Mesendoderm (in vitro differentiated cells): ENCODE data around the gene PRR5L.

Experiments used
- DNase-seq: peaks from one replicate; pipeline ENCODE4 v3.0.0; 2013
- H2AK5ac ChIP-seq: 2 replicates; pipeline ENCODE4 v1.6.1; 2013; ENCODE audit warnings: low read length, inconsistent platforms
- H2BK120ac ChIP-seq: 2 replicates; pipeline ENCODE4 v1.6.1; 2013; ENCODE audit warnings: low read depth, mild to moderate bottlenecking, low read length, moderate library complexity, mixed read lengths
- H2BK15ac ChIP-seq: replicated peaks from 2 replicates; pipeline ENCODE4 v1.6.1; 2013; ENCODE audit warnings: low read depth, mild to moderate bottlenecking, moderate library complexity
- H2BK5ac ChIP-seq: 2 replicates; pipeline ENCODE4 v1.6.1; 2013; ENCODE audit warnings: low read length, inconsistent platforms
- H3K18ac ChIP-seq: 2 replicates; pipeline ENCODE4 v1.6.1; 2013; ENCODE audit warnings: mild to moderate bottlenecking, low read length, mixed read lengths
- H3K23ac ChIP-seq: one replicate; pipeline ENCODE4 v1.6.1; 2013; ENCODE audit warnings: low read length
- H3K27ac ChIP-seq: 2 replicates; pipeline ENCODE4 v1.5.1; 2013; ENCODE audit warnings: low read depth, mild to moderate bottlenecking, inconsistent platforms, low read length, moderate library complexity
- H3K27me3 ChIP-seq: 2 replicates; pipeline ENCODE4 v1.6.1; 2013; ENCODE audit warnings: low read length, control low read depth, mild to moderate bottlenecking, inconsistent platforms; ENCODE audit not compliant: insufficient read depth, poor library complexity
- H3K36me3 ChIP-seq: 2 replicates; pipeline ENCODE4 v1.6.1; 2013; ENCODE audit warnings: low read length, inconsistent platforms; ENCODE audit not compliant: control insufficient read depth, insufficient read depth
- H3K4ac ChIP-seq: one replicate; pipeline ENCODE4 v1.6.1; 2013; ENCODE audit warnings: low read depth, mild to moderate bottlenecking, low read length, moderate library complexity
- H3K4me1 ChIP-seq: 2 replicates; pipeline ENCODE4 v1.6.1; 2013; ENCODE audit warnings: low read depth, low read length, inconsistent platforms; ENCODE audit not compliant: control insufficient read depth
- H3K4me2 ChIP-seq: 2 replicates; pipeline ENCODE4 v1.6.1; 2013; ENCODE audit warnings: low read length
- H3K4me3 ChIP-seq: 2 replicates; pipeline ENCODE4 v1.5.1; 2013; ENCODE audit warnings: mild to moderate bottlenecking, low read length
- H3K56ac ChIP-seq: one replicate; pipeline ENCODE4 v1.6.1; 2013; ENCODE audit warnings: low read length
- H3K79me1 ChIP-seq: 2 replicates; pipeline ENCODE4 v1.6.1; 2013; ENCODE audit warnings: low read length, inconsistent platforms
- H3K79me2 ChIP-seq: 2 replicates; pipeline ENCODE4 v1.6.1; 2013; ENCODE audit warnings: mild to moderate bottlenecking, low read length; ENCODE audit not compliant: control insufficient read depth, insufficient read depth
- H3K9ac ChIP-seq: 2 replicates; pipeline ENCODE4 v1.6.1; 2013; ENCODE audit warnings: low read length, inconsistent platforms
- H4K5ac ChIP-seq: one replicate; pipeline ENCODE4 v1.6.1; 2013; ENCODE audit warnings: low read length
- H4K8ac ChIP-seq: one replicate; pipeline ENCODE4 v1.6.1; 2013; ENCODE audit warnings: low read depth, mild to moderate bottlenecking, control low read depth, low read length, moderate library complexity
- WGBS: extraction: QIAGEN DNeasy Blood & Tissue Kit; methylation state at CpG from one replicate; pipeline ENCODE4 v1.1.7; 2013; ENCODE audit warnings: low lambda C conversion rate, missing lambda C conversion rate; ENCODE audit not compliant: insufficient coverage; ENCODE audit errors: extremely low coverage; 5-methylcytosine and 5-hydroxymethylcytosine counted together

PRR5L gene

GRCh38 chr11:36264973-36265344 is 31.1 kb upstream of the PRR5L start:
- no peaks in the 10 kb centered on the region for H3K36me3 ChIP-seq
- H2BK15ac ChIP-seq, result no peak overlapping the region
- DNase-seq, result no peak
- no peaks in the 10 kb centered on the region for H3K79me1 ChIP-seq
- H3K4me3 ChIP-seq, result no peak overlapping the region
- no peak overlapping the region for H4K8ac ChIP-seq
- H2BK120ac ChIP-seq, result no peak overlapping the region
- no peak overlapping the region for H2BK5ac ChIP-seq
- no CpG with 5 or more reads among the region's 5 CpGs for WGBS
- no peak overlapping the region for H3K4me2 ChIP-seq
- H3K9ac ChIP-seq, result no peak overlapping the region
- H3K27ac ChIP-seq, result no peak overlapping the region
- no peak overlapping the region for H3K23ac ChIP-seq
- no peaks in the 10 kb centered on the region for H3K27me3 ChIP-seq
- no peak overlapping the region for H3K18ac ChIP-seq
- H2AK5ac ChIP-seq, result no peak overlapping the region
- no peaks in the 10 kb centered on the region for H3K4me1 ChIP-seq
- H3K4ac ChIP-seq, result no peak overlapping the region
- no peak overlapping the region for H4K5ac ChIP-seq
- no peaks in the 10 kb centered on the region for H3K79me2 ChIP-seq
- no peak overlapping the region for H3K56ac ChIP-seq

- H3K23ac ChIP-seq, result no peak overlapping the region
- H3K79me1 ChIP-seq, result no peaks in the 10 kb centered on the region
- no peak overlapping the region for H3K27ac ChIP-seq
- no peak overlapping the region for H3K9ac ChIP-seq
- DNase-seq, result peak; percentile 72
- H3K4me3 ChIP-seq, result no peak overlapping the region
- H3K36me3 ChIP-seq, result no peaks in the 10 kb centered on the region
- H4K8ac ChIP-seq, result no peak overlapping the region
- no peaks in the 10 kb centered on the region for H3K27me3 ChIP-seq
- no peak overlapping the region for H3K56ac ChIP-seq
- H2BK120ac ChIP-seq, result no peak overlapping the region
- H2BK5ac ChIP-seq, result no peak overlapping the region
- H3K4me1 ChIP-seq, result no peaks in the 10 kb centered on the region
- WGBS, result no CpG with 5 or more reads among the region's 13 CpGs
- H3K4me2 ChIP-seq, result no peak overlapping the region
- peak overlapping the region; percentile 60 for H3K4ac ChIP-seq
- H2BK15ac ChIP-seq, result no peak overlapping the region
- no peaks in the 10 kb centered on the region for H3K79me2 ChIP-seq
- H2AK5ac ChIP-seq, result no peak overlapping the region
- H4K5ac ChIP-seq, result no peak overlapping the region
- peak overlapping the region; percentile 22 for H3K18ac ChIP-seq
These were observed 30.1 kb upstream of the PRR5L start for GRCh38 chr11:36265793-36266628.

GRCh38 chr11:36266767-36267166 is 29.3 kb upstream of the PRR5L start:
- no peak overlapping the region for H3K4ac ChIP-seq
- H3K27ac ChIP-seq, result no peak overlapping the region
- no CpG with 5 or more reads among the region's 5 CpGs for WGBS
- no peaks in the 10 kb centered on the region for H3K36me3 ChIP-seq
- no peak overlapping the region for H2BK15ac ChIP-seq
- H3K4me2 ChIP-seq, result no peak overlapping the region
- H3K4me3 ChIP-seq, result no peak overlapping the region
- no peak overlapping the region for H3K9ac ChIP-seq
- H3K4me1 ChIP-seq, result no peaks in the 10 kb centered on the region
- H4K8ac ChIP-seq, result no peak overlapping the region
- H3K27me3 ChIP-seq, result no peaks in the 10 kb centered on the region
- no peaks in the 10 kb centered on the region for H3K79me1 ChIP-seq
- H2BK5ac ChIP-seq, result no peak overlapping the region
- DNase-seq, result no peak
- no peak overlapping the region for H2AK5ac ChIP-seq
- H3K56ac ChIP-seq, result no peak overlapping the region
- no peak overlapping the region for H3K18ac ChIP-seq
- no peaks in the 10 kb centered on the region for H3K79me2 ChIP-seq
- H4K5ac ChIP-seq, result no peak overlapping the region
- no peak overlapping the region for H3K23ac ChIP-seq
- no peak overlapping the region for H2BK120ac ChIP-seq

GRCh38 chr11:36268337-36268985 is 27.6 kb upstream of the PRR5L start:
- Histone ChIP-seq H4K8ac (no peak overlapping the region), H3K27ac (no peak overlapping the region), H3K4ac (no peak overlapping the region), H2BK5ac (no peak overlapping the region), H2AK5ac (no peak overlapping the region), H3K4me2 (no peak overlapping the region), H3K9ac (no peak overlapping the region), H3K27me3 (no peaks in the 10 kb centered on the region), H4K5ac (no peak overlapping the region), H3K18ac (no peak overlapping the region), H3K56ac (no peak overlapping the region), H3K79me1 (no peaks in the 10 kb centered on the region), H3K79me2 (no peaks in the 10 kb centered on the region), H3K23ac (no peak overlapping the region), H2BK120ac (no peak overlapping the region), H3K36me3 (no peaks in the 10 kb centered on the region), H3K4me3 (no peak overlapping the region), H2BK15ac (no peak overlapping the region), H3K4me1 (no peaks in the 10 kb centered on the region)
- no peak for DNase-seq
- WGBS, result no CpG with 5 or more reads among the region's 8 CpGs

GRCh38 chr11:36270701-36271100 is 25.4 kb upstream of the PRR5L start:
- H3K27me3 ChIP-seq, result no peaks in the 10 kb centered on the region
- H3K9ac ChIP-seq, result no peak overlapping the region
- H3K4me1 ChIP-seq, result no peaks in the 10 kb centered on the region
- no peaks in the 10 kb centered on the region for H3K79me1 ChIP-seq
- no peak overlapping the region for H2BK5ac ChIP-seq
- no peak overlapping the region for H4K5ac ChIP-seq
- H3K79me2 ChIP-seq, result no peaks in the 10 kb centered on the region
- H2AK5ac ChIP-seq, result no peak overlapping the region
- no CpG with 5 or more reads among the region's 9 CpGs for WGBS
- H2BK15ac ChIP-seq, result no peak overlapping the region
- H4K8ac ChIP-seq, result no peak overlapping the region
- H3K23ac ChIP-seq, result no peak overlapping the region
- H2BK120ac ChIP-seq, result no peak overlapping the region
- no peaks in the 10 kb centered on the region for H3K36me3 ChIP-seq
- no peak overlapping the region for H3K4me3 ChIP-seq
- H3K18ac ChIP-seq, result no peak overlapping the region
- no peak overlapping the region for H3K4me2 ChIP-seq
- H3K56ac ChIP-seq, result no peak overlapping the region
- no peak overlapping the region for H3K27ac ChIP-seq
- H3K4ac ChIP-seq, result no peak overlapping the region
- DNase-seq, result no peak
